Measurements from ENCODE around the gene NEU3. TPM values are rescaled to one million over a fixed set of nuclear protein-coding genes. Genes with fewer than 3 reads are reported as not detected.

NEU3 gene
- total and polyA plus RNA-seq, 3 donors from 2014 or later = 25.8 to 41.5 (median 29.3) TPM

DNA sequence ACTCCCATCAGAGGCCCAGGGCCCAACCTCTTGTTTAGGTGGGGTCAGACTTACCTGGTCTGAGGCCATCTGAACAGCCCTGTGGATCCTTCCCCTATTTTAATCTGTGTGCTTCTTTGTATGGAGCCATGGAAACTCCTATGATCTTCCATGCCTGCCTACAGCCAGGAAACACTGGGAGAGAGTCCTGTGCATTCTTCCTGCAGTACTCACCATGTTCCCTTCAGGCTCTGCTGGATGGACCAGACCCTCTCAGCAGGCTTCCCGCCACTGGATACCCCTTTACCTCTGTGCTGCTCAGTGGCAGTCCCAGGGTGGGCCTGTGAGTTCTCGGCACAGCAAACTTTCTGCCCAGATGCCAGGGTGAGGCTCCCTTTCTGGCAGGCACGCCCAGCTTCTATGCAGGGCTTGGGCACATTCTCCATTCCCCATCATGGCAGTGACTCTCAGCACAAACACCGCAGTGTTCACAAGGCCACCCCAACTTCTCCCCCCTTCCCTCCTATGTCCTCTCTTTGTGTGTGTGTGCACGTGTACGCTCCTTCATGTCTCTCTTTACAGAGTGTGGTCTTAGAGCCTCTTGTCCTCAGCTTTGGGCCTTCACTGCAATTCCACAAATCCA lies 34.8 kb downstream of the NEU3 start:
- DNase-seq = no peak
- intact Hi-C loops (cut with DNase I; ENCODE audit: low total_unique reads) = loop anchor here (10.0 kb wide), 1 partner anchor 221 kb away; the partner anchor contains the start of gene TPBGL

DNA sequence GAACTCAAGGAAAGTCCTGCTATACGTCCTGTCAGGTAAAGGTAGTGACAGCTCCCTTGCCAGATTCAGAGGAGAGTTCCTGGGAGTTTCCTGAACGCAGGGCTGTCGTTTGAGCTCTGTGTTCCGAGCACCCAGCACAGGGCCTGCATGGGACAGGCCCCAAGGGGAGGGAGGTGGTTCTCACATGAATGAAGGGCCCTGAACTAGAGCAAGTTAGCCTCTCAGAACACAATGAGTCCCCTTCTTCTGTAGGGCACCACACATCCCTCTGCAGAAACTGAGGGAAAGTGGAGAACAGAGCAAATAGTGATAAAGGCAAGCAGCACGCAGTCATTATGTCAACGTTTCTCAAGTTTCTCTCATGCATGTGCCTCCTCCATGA lies 35.3 kb downstream of the NEU3 start:
- no peaks in the 10 kb centered on the region for H3K27me3 ChIP-seq
- TF ChIP-seq, protein P1, sequence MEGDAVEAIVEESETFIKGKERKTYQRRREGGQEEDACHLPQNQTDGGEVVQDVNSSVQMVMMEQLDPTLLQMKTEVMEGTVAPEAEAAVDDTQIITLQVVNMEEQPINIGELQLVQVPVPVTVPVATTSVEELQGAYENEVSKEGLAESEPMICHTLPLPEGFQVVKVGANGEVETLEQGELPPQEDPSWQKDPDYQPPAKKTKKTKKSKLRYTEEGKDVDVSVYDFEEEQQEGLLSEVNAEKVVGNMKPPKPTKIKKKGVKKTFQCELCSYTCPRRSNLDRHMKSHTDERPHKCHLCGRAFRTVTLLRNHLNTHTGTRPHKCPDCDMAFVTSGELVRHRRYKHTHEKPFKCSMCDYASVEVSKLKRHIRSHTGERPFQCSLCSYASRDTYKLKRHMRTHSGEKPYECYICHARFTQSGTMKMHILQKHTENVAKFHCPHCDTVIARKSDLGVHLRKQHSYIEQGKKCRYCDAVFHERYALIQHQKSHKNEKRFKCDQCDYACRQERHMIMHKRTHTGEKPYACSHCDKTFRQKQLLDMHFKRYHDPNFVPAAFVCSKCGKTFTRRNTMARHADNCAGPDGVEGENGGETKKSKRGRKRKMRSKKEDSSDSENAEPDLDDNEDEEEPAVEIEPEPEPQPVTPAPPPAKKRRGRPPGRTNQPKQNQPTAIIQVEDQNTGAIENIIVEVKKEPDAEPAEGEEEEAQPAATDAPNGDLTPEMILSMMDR (IDR thresholded peaks at IDR 0.05) = no peak
- no peak for TF ChIP-seq POLR2A (IDR thresholded peaks at IDR 0.05)
- 89 to 91% methylated on average over 6 of the region's 6 CpGs for WGBS, 2 donors
- no peak overlapping the region for H3K4me3 ChIP-seq
- DNase-seq = no peak
- H3K36me3 ChIP-seq (ENCODE audit: low read depth, missing control alignments) = no peaks in the 10 kb centered on the region
- no peaks in the 10 kb centered on the region for H3K9me3 ChIP-seq
- intact Hi-C loops (cut with DNase I; ENCODE audit: low total_unique reads) = loop anchor here (10.0 kb wide), 1 partner anchor 221 kb away; the partner anchor contains the start of gene TPBGL
- H3K27ac ChIP-seq = no peak overlapping the region
- H3K4me1 ChIP-seq = peaks cover 7% of the 10 kb centered on the region

More for the DNA sequence above, 34.8 kb downstream of the NEU3 start:
- no peak for TF ChIP-seq POLR2A (IDR thresholded peaks at IDR 0.05)
- TF ChIP-seq, protein P1 (IDR thresholded peaks at IDR 0.05) = no peak
- Histone ChIP-seq H3K9me3 (no peaks in the 10 kb centered on the region), H3K27me3 (no peaks in the 10 kb centered on the region), H3K36me3 (ENCODE audit: low read depth, missing control alignments) (no peaks in the 10 kb centered on the region), H3K4me3 (no peak overlapping the region), H3K4me1 (peaks cover 7% of the 10 kb centered on the region), H3K27ac (no peak overlapping the region)
- WGBS, 2 donors = 96 to 97% methylated on average over 6 of the region's 6 CpGs

DNA sequence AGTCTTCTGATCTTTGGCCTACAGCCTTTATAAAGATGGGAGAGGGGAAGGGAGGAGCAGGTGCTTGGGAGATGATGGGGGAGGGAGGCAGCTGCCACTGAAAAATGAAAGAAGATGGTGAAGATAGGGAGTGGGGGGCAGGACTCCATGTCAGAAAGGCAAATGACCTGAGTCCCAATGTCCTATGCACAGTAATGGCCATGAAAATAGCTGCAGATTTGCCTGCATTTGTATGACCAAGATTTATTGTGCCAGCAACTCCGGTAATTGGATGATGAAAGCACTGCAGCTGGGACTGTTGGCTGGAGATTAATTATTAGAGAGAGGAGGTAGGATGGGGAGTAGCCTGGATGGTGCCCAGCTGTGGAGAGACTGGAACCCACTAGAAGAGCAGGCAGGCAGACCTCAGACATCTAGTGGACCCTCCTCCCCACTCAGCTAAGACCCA lies 36.1 kb downstream of the NEU3 start:
- no peaks in the 10 kb centered on the region for H3K9me3 ChIP-seq
- intact Hi-C loops (cut with DNase I; ENCODE audit: low total_unique reads) = loop anchor here (10.0 kb wide), 1 partner anchor 220 kb away; the partner anchor contains the start of gene TPBGL
- no peaks in the 10 kb centered on the region for H3K36me3 ChIP-seq (ENCODE audit: low read depth, missing control alignments)
- H3K4me1 ChIP-seq = peaks cover 7% of the 10 kb centered on the region
- DNase-seq = no peak
- no peaks in the 10 kb centered on the region for H3K27me3 ChIP-seq
- TF ChIP-seq, protein P1 (IDR thresholded peaks at IDR 0.05) = no peak
- no peak for TF ChIP-seq POLR2A (IDR thresholded peaks at IDR 0.05)
- WGBS, 2 donors = 73 to 83% methylated on average over 1 of the region's 1 CpG
- no peak overlapping the region for H3K27ac ChIP-seq
- no peak overlapping the region for H3K4me3 ChIP-seq

DNA sequence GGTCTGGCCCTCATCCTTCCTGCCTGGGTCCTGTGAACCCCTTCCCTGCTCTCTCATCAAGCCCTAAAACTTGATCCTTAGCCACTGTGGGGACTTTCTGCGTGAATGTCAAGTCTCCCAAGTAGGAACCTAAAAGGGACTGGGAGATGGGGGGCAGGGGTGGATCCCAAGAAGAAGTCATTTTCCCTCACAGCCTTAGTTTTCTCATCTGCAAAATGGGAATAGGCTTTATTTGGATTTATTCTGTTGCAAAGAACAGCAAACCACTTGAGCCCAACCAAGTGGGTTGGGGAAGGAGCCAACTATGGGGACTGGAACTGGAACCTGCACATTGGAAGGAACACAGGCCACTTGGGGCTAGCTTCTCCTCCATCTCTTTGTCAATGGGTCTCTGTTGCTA lies 36.8 kb downstream of the NEU3 start:
- WGBS, 2 donors = 100% methylated on average over 1 of the region's 1 CpG
- Histone ChIP-seq H3K4me3 (no peak overlapping the region), H3K27me3 (no peaks in the 10 kb centered on the region), H3K9me3 (no peaks in the 10 kb centered on the region), H3K4me1 (peaks cover 7% of the 10 kb centered on the region), H3K36me3 (ENCODE audit: low read depth, missing control alignments) (no peaks in the 10 kb centered on the region), H3K27ac (no peak overlapping the region)
- DNase-seq = no peak
- TF ChIP-seq, protein P1 (IDR thresholded peaks at IDR 0.05) = no peak
- TF ChIP-seq POLR2A (IDR thresholded peaks at IDR 0.05) = no peak
- intact Hi-C loops (cut with DNase I; ENCODE audit: low total_unique reads) = loop anchor here (10.0 kb wide), 1 partner anchor 219 kb away; the partner anchor contains the start of gene TPBGL

DNA sequence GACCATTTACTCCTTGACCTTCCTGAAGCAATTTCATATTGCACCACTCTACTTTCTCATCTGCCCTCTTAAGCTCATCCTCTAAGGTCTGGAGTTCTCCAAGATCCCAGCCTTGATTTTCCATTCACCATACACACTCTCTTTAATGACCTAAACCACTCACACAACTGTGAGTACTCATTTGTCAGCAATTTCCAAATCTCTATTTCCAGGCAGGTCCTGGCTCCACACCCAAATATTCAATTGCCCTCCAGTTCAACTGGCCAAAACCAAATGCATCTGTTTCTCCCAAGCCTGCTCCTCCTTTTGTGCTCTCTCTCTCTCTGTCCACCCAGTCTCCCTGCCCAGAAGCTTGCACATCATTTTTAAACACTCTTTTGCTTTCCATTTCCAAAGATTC lies 39.6 kb downstream of the NEU3 start:
- intact Hi-C loops (cut with DNase I; ENCODE audit: low total_unique reads) = loop anchor here (10.0 kb wide), 1 partner anchor 216 kb away; the partner anchor contains the start of gene TPBGL

More for the DNA sequence above, 39.6 kb downstream of the NEU3 start:
- Histone ChIP-seq H3K4me1 (no peaks in the 10 kb centered on the region), H3K27me3 (no peaks in the 10 kb centered on the region), H3K36me3 (ENCODE audit: low read depth, missing control alignments) (no peaks in the 10 kb centered on the region), H3K27ac (no peak overlapping the region), H3K4me3 (no peak overlapping the region), H3K9me3 (no peaks in the 10 kb centered on the region)
- no peak for TF ChIP-seq POLR2A (IDR thresholded peaks at IDR 0.05)
- TF ChIP-seq, protein P1 (IDR thresholded peaks at IDR 0.05) = no peak
- DNase-seq = no peak

Measured in testis (tissue), 3 donors.